ENCODE data around the gene BMPR1B.

DNA sequence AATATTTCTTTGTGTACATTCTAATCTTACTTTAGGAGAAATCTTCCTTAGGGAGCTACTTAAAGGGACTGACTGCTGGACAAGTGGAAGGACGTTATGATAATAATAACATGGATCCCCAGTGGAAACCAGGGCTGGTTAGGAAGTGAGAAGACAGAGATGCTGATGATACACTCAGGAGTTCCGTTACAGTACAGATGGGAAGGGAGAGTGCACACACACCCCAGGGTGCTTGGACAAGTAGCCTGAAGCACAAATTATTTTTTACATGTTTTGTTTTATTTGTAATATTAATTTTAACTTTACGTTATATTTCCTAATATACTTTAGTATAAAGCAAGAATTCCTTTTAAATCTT, 84.1 kb downstream of the BMPR1B start:
- TF ChIP-seq, protein P1, sequence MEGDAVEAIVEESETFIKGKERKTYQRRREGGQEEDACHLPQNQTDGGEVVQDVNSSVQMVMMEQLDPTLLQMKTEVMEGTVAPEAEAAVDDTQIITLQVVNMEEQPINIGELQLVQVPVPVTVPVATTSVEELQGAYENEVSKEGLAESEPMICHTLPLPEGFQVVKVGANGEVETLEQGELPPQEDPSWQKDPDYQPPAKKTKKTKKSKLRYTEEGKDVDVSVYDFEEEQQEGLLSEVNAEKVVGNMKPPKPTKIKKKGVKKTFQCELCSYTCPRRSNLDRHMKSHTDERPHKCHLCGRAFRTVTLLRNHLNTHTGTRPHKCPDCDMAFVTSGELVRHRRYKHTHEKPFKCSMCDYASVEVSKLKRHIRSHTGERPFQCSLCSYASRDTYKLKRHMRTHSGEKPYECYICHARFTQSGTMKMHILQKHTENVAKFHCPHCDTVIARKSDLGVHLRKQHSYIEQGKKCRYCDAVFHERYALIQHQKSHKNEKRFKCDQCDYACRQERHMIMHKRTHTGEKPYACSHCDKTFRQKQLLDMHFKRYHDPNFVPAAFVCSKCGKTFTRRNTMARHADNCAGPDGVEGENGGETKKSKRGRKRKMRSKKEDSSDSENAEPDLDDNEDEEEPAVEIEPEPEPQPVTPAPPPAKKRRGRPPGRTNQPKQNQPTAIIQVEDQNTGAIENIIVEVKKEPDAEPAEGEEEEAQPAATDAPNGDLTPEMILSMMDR (IDR thresholded peaks at IDR 0.05 in 2 of 3, conservative IDR thresholded peaks at IDR 0.05 in 1 of 3; ENCODE audit: borderline replicate concordance in 1 of 3, insufficient read depth in 1 of 3, low read depth in 2 of 3, low read length in 2 of 3), result no peak
- TF ChIP-seq, protein P2, sequence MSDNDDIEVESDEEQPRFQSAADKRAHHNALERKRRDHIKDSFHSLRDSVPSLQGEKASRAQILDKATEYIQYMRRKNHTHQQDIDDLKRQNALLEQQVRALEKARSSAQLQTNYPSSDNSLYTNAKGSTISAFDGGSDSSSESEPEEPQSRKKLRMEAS (IDR thresholded peaks at IDR 0.05), result no peak
- TF ChIP-seq ELF1 (IDR thresholded peaks at IDR 0.05; ENCODE audit: borderline replicate concordance, low read depth), result no peak
- no peak for TF ChIP-seq EGR1 (IDR thresholded peaks at IDR 0.05; ENCODE audit: low read depth)
- no peak for TF ChIP-seq SP1 (IDR thresholded peaks at IDR 0.05; ENCODE audit: low read depth)

Measured in HCT116 (cell line).